HuH-7.5 (cell line): Measurements from ENCODE around the gene REXO1.

ENCODE experiments used
- DNase-seq: peaks from one replicate; pipeline ENCODE4 v3.0.0; 2011; ENCODE audit warnings: low spot score

The REXO1 gene

GRCh38 chr19:1766800-1767352 lies 81.4 kb downstream of the REXO1 start:
- no peak for DNase-seq

GRCh38 chr19:1765904-1766799 lies 82.1 kb downstream of the REXO1 start:
- no peak for DNase-seq
